Activated CD8-positive, alpha-beta memory T cell treated with anti-CD3 and anti-CD28 coated beads for 4 hours (primary cell): ENCODE data around the gene CBFA2T2.

Experiments used
- DNase-seq, 2 donors: peaks; one replicate each; pipeline ENCODE4 v3.0.0-alpha.2; 2020; ENCODE audit warnings: low read depth in 2 of 2

CBFA2T2 gene

DNA sequence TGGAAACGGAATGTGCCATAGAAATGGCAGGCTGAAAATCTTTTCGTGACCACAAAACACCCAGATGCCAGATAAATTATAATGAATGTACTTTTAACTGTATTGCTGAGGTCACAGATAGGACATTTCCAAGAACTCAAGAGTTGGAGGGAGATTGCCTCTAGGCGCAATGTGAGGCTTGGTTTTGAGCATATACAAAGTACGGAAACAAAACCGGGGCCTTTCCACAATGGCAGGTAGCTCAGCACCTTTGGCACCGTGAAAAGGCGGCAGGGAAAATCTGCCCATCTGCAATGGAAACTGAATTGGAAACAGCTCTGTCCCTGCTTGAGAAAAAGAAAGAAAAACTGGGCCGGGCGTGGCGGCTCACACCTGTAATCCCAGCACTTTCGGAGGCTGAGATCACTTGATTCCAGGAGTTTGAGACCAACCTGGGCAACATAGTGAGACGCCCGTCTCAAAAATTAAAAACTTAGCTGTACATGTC lies 161.7 kb downstream of the CBFA2T2 start:
- DNase-seq: no peak

- no peak for DNase-seq
Observed at GRCh38 chr20:33653218-33653899, 163.5 kb downstream of the CBFA2T2 start.

DNA sequence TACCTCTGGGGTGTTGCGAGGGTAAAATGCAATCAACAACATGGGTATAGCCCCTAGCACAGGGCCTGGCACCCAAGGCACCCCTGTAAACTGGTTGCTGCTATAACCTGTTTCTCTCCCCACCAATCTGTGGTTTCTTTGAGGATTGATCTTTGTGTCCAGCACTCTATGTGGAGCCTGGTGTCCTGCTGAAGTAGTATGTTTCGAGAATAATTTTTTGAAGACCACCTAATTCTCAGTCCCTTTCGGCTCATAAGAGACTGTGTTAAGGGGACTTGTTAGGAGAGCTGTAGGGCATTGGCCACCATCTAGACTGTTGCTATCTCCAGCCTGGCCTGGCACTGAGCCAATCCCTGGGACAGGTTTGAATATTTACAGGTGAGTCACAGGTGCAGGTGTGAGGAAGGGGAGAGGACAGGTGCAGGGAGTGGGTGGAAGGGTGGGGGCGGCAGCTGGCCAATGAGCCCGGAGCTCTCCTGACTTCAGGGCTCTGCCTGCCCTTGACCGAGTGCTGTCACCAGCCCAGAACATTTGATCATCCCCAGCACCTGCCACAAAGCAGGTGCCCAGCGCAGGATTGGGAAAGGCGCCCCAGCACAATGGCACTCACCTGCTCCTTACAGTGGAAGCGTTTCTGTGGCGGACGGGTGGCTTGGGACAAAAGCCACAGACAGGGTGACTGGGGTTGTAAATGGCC lies 164.2 kb downstream of the CBFA2T2 start:
- DNase-seq: no peak

DNA sequence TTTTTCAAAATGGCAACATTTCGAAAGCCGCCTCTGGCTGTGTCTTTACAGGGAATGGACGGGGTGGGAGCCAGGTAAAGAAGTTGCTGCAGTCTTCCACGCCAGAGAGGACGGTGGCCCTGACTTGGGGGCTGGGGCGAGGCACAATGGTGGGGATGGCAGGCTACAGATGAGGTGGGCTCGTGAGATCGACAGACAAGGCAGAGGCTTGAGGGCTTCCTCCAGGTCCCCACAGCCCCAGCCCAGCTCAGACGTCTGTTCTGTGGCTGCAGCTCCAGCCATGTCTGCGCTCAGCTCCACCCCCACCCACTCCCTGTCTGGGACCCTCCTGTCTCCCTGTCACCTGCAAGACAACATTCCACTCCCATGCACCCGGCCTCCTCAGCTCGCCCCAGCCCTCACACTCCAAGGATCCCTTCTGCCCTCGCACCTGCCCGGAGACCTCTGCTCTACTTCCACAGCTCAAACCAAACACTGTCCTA lies 164.8 kb downstream of the CBFA2T2 start:
- no peak for DNase-seq

- DNase-seq: no peak
Observed at GRCh38 chr20:33655164-33655563, 165.3 kb downstream of the CBFA2T2 start.

GRCh38 chr20:33656010-33656782 lies 166.3 kb downstream of the CBFA2T2 start:
- no peak for DNase-seq

DNA sequence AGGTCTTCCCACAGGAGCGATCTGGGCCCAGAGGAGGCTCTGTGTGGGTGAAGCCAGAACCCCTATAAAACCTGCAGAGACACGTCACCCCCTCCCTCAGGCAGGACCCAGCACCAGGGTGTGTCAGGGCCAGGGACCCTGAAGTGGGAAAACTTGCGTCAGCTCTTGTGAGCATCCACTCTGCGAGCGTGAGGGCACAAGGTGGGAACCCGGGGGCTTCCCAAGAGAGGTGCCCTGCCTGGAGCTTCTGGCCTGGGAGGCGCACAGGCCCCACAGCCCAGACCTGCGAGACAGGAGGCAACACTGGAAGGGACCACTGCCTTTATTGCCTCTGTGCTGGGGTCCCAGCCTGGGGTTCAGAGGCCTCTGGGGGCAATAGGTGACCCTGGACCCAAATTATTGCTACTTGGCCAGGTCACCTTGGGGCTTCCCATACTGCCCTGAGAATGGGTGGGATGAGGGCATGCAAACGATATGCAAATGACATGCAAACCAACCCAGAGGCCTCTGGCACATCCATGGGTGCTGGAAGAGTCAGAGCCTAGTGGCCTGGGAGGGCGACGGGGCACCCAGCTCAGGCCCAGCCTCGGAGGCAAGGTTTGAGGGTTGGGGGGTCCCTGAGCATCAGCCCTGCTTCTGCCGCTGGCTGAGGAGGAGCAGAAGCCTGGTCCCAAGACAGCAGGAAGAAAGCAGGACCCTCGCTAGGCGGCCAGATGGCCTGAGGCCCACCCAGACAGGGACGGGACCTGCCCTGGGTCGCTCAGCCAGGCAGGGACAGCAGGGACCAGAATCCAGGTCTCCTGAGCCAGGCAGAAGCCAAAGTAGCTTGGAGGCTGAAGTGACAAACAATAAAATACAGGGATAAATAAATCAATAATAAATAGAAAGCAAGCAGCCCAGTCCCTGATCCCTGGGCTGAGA lies 167.1 kb downstream of the CBFA2T2 start:
- no peak for DNase-seq

GRCh38 chr20:33657704-33658095 lies 167.8 kb downstream of the CBFA2T2 start:
- DNase-seq: no peak

DNA sequence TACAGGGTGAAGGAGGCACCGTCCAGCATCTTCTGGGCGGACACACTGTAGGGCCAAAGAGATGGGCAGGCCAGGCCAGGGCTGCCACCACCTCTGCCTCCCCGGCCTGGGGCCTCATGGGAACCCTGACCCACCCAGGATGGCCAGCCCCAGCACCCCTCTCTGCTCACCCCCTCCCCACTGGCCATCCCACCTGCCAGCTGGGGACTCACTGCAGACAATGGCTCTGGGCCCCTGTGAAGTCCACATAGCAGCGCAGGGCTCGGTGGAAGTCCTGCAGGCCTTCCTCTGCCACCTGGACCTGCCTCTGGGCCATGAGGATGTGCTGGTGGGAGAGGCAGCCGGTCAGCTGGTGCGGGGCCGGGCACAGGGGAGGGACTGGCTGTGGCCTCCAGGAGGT lies 168.6 kb downstream of the CBFA2T2 start:
- DNase-seq: no peak

DNA sequence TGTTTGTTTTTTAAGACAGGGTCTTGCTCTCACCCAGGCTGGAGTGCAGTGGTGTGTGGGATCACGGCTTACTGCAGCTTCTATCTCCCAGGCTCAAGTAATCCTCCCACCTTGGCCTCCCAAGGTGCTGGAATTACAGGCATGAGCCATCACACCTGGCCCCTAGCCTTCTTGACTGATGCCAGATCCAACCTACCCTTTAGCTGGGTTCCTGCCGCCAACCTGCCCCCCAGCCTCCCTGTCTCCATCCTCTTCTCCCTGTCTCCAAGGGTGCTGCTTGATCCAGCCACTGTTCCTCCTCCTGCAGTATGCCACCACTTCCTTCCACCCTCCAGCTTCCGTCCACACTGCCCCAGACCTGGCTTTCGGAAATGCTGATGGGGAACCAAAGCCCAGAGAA lies 169.0 kb downstream of the CBFA2T2 start:
- no peak for DNase-seq

DNA sequence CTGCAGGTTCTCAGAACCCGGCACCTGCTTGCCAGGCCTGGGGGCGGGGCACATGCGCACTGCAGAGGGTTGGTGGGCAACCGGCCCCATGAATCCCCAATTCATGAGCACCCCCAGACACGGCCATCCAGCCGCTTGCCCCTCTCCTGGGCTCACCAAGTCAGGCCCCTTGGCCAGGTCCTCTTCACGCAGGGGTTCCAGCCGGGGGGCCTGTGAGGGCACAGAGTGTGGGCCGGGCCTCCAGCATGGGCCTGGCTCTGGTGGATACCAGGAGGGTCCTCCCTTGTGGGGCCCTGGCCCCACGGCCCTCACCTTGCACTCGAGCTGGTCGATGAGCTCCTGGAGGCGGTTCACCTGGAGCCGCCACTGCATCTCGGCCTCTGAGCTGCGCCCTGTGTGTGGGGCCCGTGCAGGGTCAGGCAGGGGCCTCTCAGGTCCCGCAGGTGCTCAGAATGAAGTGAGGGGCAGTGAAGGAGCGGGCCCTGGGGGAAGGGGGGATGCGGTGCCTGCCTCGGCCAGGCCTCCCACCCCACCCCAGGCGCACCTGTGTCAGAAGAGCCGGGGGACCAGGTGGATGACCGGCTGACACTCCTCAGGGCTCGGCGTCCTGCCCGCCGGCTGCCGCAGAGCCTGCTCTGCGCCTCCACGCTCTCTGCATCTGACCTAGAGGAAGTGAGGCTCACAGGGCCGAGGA lies 169.6 kb downstream of the CBFA2T2 start:
- DNase-seq: no peak

DNA sequence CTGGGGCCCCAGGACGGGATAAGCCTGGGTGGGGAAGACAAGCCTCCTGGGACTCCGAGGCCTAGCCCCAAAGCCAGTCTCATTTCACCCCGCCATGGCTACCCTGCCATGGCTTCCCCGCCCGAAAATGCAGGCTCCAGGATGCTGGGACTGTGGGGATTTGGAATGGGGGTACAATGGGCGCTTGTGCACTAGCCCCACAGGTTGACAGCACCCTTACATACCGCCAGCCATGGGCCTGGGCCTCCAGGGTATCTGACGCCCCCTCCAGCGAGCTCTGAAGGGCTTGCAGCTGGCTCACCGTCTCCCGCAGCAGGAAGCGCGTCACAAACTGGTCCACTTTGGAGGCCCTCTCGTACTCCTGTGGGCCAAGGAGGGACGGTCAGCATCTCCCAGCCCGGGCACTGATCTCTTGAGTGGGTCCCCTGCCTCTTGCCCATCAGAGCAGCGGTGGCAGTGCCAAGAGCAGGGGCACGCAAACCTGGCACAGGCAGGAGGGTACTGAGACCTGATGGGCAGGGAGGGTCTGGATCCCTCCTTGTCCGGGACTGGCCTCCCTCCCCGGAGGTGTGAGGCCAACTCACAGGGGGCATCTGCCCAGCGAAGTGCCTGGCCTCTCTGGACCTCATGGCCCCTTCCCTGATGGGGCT lies 170.3 kb downstream of the CBFA2T2 start:
- no peak for DNase-seq

DNA sequence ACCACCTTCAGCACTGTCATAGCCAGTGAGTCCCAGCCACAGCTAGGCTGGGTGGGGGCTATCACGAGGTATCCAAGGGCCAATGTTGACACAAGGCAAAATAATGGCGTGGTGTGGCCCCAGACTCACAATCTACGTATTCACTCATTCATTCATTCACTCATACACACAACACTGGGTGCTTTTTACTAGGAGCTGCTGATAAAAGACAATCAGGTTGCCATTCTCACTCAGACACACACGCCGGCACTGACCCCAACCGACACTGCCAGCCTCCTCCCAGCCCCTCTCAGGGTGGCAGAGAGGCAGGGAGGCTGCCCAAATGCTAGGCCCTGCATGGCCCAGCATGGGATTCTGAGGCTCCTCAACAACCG lies 170.8 kb downstream of the CBFA2T2 start:
- no peak for DNase-seq

DNA sequence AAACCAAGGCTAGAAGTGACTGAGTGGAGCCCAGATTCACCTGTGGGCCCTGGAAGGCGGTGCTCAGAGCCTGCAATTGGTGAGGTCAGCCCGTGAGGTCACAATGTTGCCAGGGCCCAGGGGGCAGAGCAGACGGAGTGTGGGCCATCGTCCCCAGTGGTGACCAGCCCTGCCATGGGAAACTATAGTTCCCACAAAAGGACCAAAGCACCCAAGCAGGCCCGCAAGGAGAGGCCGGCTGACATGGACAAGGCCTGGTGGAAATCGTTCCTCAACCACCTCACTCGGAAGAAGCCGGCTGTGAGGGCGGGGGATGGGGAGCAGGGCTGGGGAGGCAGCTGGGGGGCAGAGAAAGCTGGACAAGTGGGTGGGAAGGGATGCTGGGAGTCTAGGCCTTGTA lies 172.3 kb downstream of the CBFA2T2 start, which contains the start of gene C20orf144:
Gene C20orf144, plus strand, starts transcription at position 156 of the 400 bp plus-strand sequence. Its CDS starts 19 bp downstream, at position 175.
- no peak for DNase-seq

- peak; percentile 64 to 66 for DNase-seq
Observed at GRCh38 chr20:33663161-33664084, 173.5 kb downstream of the CBFA2T2 start.

DNA sequence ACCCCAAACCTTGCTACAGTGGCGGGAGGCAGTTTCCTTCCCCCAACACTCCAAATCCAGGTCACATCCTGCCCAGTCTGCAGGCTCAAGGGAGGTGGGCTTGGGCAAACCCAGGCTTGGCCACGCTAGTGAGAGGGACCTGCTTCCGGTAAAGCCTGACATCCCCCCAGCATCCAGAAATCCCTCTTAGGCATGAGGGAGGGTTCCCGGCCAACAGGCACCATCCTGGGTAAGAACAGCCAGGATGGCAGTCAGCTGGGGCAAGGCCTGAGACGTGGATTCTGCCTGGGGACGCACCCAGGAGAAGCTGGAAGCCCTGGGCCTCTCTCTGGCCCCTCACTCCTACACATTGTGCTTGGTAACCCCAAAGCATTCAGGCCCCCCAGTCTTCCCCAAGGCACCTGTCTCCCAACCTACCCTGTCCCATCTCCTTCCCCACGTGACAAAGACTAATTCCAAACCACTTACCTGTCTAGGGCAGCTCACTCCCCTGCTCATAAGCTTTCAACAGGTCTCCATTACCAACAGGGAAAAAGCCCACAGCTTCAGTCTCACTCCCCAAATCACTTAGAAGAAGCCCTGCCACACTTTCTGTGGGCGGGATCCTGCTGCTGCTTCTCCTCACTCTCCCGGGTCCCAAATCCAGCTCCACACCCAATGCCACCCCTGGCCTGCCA lies 174.3 kb downstream of the CBFA2T2 start:
- no peak for DNase-seq

DNA sequence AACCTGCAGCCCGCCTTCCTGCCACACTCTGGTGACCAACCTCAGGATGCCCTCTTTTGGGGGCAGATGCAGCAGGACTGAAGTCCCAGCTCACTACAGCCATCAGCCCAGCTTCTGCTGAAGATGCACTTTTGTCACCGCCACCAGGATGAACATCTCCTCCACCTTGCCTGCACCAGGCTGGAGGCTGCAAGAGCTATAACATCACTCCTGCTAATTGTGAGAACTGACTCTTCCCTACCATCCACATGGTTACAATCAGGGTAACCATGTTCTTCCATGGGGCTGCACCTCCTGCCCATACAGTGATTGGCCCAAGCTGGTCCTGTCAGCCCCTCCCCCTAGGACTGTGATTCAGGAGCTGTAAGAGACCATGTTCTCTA lies 174.9 kb downstream of the CBFA2T2 start:
- no peak for DNase-seq
